RWPE2 (cell line): ENCODE results near the gene PRMT5.

Experiments used
- ATAC-seq: fragments of 200-7000 bp; cut with Tn5 transposase; 3 replicates; pipeline ENCODE4 v1.9.1; 2021; ENCODE audit warnings: low read depth
- DNase-seq: peaks from one replicate; pipeline ENCODE4 v3.0.0-alpha.2; 2020; ENCODE audit warnings: low spot score
- H3K27ac ChIP-seq: fragments of 450-650 bp; 2 replicates; pipeline ENCODE4 v1.5.1; 2017; ENCODE audit warnings: mild to moderate bottlenecking; ENCODE audit not compliant: poor library complexity, severe bottlenecking
- H3K27me3 ChIP-seq: fragments of 250-450 bp; sonication (Bioruptor Pico); 2 replicates; pipeline ENCODE4 v1.5.1; 2021; ENCODE audit warnings: mild to moderate bottlenecking, moderate library complexity; ENCODE audit not compliant: insufficient read depth, poor library complexity, severe bottlenecking
- H3K36me3 ChIP-seq: fragments of 250-450 bp; sonication (Bioruptor Pico); 2 replicates; pipeline ENCODE4 v1.5.1; 2020; ENCODE audit warnings: low read depth, mild to moderate bottlenecking, moderate library complexity
- H3K4me1 ChIP-seq: fragments of 250-450 bp; sonication (Bioruptor Pico); 2 replicates; pipeline ENCODE4 v1.5.1; 2021; ENCODE audit warnings: mild to moderate bottlenecking, moderate library complexity; ENCODE audit not compliant: insufficient read depth, poor library complexity, severe bottlenecking
- H3K4me3 ChIP-seq: fragments of 250-450 bp; sonication (Bioruptor Pico); 2 replicates; pipeline ENCODE4 v1.5.1; 2021; ENCODE audit warnings: mild to moderate bottlenecking, moderate library complexity; ENCODE audit not compliant: severe bottlenecking
- H3K9me3 ChIP-seq: fragments of 250-450 bp; sonication (Bioruptor Pico); 2 replicates; pipeline ENCODE4 v1.5.1; 2021; ENCODE audit warnings: mild to moderate bottlenecking, moderate library complexity; ENCODE audit not compliant: severe bottlenecking
- TF ChIP-seq, protein P1 (sequence below): fragments of 450-650 bp; IDR thresholded peaks from one replicate; pipeline ENCODE4 v1.5.1; 2017; ENCODE audit warnings: mild to moderate bottlenecking, moderate library complexity; ENCODE audit not compliant: poor library complexity, severe bottlenecking

The PRMT5 gene

DNA sequence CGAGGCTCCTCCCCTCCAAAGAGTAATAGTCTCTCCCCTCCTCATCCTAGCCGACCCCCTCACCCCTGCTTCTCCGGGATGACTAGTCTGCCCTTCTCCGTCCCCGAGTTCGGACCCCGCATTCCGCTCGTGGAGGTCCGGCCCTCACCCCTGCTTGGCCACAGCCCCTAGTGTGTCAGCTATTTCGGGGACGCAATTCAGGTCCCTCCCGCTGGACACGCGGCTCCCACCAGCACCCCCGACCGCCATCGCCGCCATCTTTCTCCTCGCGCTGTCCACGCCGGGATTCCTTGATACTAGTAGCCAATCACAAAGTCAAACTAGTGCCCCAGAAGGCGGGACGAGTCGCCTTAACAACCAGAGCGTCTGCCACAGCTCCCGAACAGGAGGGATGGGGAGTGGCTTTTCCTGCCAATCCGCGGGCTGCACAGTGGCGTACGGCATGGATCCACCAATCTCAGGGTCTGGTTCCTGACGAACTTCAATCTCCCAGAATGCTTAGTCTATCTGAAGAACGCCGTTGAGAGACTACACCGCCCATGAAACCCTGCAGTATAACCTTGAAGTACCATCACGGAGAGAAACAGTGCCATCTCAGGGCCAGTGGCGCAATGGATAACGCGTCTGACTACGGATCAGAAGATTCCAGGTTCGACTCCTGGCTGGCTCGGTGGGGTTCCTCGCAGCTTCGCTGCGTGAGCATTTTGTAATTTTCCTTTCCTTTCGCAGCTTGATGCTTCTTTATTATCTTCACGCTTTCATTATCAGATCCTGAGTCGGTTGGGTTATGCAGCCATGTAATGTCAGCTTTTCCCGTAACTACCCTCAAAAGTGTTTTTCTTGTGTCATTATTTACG lies at the start of gene PRMT5:
Gene PRMT5 (minus strand): TSS at position 273 of the 857 bp plus-strand sequence. CDS start 15 bp downstream, at position 258.
- ATAC-seq (peak; percentile 94), DNase-seq (peak; percentile 100)
- Histone ChIP-seq H3K27ac (peak within 1 kb of the TSS; percentile 64), H3K4me1 (peaks cover 27% of the 10 kb centered on the region), H3K36me3 (peaks cover 36% of the 10 kb centered on the region), H3K4me3 (peak within 1 kb of the TSS; percentile 65), H3K9me3 (no peaks in the 10 kb centered on the region), H3K27me3 (no peaks in the 10 kb centered on the region)
- TF ChIP-seq, protein P1, sequence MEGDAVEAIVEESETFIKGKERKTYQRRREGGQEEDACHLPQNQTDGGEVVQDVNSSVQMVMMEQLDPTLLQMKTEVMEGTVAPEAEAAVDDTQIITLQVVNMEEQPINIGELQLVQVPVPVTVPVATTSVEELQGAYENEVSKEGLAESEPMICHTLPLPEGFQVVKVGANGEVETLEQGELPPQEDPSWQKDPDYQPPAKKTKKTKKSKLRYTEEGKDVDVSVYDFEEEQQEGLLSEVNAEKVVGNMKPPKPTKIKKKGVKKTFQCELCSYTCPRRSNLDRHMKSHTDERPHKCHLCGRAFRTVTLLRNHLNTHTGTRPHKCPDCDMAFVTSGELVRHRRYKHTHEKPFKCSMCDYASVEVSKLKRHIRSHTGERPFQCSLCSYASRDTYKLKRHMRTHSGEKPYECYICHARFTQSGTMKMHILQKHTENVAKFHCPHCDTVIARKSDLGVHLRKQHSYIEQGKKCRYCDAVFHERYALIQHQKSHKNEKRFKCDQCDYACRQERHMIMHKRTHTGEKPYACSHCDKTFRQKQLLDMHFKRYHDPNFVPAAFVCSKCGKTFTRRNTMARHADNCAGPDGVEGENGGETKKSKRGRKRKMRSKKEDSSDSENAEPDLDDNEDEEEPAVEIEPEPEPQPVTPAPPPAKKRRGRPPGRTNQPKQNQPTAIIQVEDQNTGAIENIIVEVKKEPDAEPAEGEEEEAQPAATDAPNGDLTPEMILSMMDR = no peak

- Histone ChIP-seq H3K36me3 (peaks cover 75% of the 10 kb centered on the region), H3K27me3 (no peaks in the 10 kb centered on the region), H3K4me3 (no peak overlapping the region), H3K27ac (peak overlapping the region; percentile 100), H3K4me1 (peaks cover 50% of the 10 kb centered on the region), H3K9me3 (no peaks in the 10 kb centered on the region)
- ATAC-seq (no peak), DNase-seq (no peak)
- TF ChIP-seq, protein P1 = no peak
Measured at GRCh38 chr14:22978487-22978837, 49.3 kb upstream of the PRMT5 start.

DNA sequence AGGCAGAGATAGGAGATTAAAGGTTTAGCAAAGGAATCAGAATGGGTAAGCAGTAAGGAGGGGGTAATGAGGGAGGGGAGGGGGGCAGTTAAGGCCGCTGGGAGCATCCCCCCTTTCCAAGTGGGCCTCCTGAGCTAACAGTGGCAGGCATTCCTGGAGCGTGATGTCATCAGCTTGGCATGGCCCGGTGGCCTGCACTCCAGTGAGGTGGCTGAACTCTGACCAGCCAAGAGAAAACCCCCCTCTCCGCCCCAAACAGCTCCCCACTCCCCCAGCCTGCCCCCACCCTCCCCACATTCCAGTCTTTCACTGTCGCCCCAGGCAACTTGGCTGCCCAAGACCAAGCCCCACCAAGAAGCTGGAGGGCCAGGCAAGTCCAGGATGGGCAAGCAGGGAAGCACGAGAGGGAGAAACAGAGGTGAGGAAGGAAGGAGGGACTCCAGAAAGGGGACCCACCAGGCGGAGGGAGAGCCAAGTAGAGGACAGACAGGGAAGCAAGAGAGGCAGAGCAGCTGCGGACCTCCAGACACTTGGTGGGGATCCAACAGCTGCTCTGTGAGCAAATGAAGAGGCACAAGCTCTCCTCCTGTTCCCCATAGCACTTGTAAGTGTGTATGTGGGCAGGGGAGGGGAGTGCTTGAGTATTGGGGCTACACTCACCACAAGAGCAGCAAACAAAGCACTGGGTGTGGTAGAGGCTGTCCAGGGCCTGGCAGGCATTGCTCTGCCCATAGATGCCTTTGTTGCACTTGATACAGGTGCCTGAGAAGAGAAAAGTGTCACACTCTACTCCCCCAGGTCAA lies 48.7 kb upstream of the PRMT5 start:
- Histone ChIP-seq H3K27me3 (no peaks in the 10 kb centered on the region), H3K36me3 (peaks cover 80% of the 10 kb centered on the region), H3K27ac (peak overlapping the region; percentile 100), H3K4me1 (peaks cover 49% of the 10 kb centered on the region), H3K4me3 (no peak overlapping the region), H3K9me3 (no peaks in the 10 kb centered on the region)
- DNase-seq (peak; percentile 97), ATAC-seq (peak; percentile 37)
- TF ChIP-seq, protein P1 = no peak

DNA sequence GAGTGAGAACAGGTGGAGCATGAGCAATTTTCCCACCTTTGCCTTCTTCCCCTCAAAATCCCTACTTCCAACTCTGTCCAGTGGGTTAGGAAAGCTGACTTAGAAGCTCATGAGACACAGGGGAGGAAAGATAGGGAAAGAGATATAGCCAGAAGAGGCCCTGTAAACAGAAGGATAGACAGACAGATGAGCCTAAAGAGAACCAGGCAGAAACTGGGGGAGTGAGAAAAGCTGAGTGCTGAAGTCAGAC lies 48.2 kb upstream of the PRMT5 start:
- TF ChIP-seq, protein P1 = no peak
- Histone ChIP-seq H3K4me1 (peaks cover 49% of the 10 kb centered on the region), H3K36me3 (peaks cover 86% of the 10 kb centered on the region), H3K27me3 (no peaks in the 10 kb centered on the region), H3K4me3 (no peak overlapping the region), H3K27ac (peak overlapping the region; percentile 100), H3K9me3 (no peaks in the 10 kb centered on the region)
- no peak; the same call in 1 of the 3 replicates for ATAC-seq
- DNase-seq = no peak
